GM21576 (cell line): Measurements from ENCODE around the gene RUNX2.
A peak's percentile ranks its signal among the peaks of the same experiment; 100 is the strongest.
"Not testable (repeated sequence)": the region's sequence is repeated elsewhere in the genome, so short reads cannot be mapped to it uniquely, and the experiment has no call there.

Experiments used
- ATAC-seq: cut with Tn5 transposase; IDR thresholded peaks from one replicate; pipeline ENCODE4 v1.9.1; 2021; ENCODE audit warnings: mild to moderate bottlenecking, moderate library complexity; ENCODE audit not compliant: unreplicated experiment

Gene RUNX2

DNA sequence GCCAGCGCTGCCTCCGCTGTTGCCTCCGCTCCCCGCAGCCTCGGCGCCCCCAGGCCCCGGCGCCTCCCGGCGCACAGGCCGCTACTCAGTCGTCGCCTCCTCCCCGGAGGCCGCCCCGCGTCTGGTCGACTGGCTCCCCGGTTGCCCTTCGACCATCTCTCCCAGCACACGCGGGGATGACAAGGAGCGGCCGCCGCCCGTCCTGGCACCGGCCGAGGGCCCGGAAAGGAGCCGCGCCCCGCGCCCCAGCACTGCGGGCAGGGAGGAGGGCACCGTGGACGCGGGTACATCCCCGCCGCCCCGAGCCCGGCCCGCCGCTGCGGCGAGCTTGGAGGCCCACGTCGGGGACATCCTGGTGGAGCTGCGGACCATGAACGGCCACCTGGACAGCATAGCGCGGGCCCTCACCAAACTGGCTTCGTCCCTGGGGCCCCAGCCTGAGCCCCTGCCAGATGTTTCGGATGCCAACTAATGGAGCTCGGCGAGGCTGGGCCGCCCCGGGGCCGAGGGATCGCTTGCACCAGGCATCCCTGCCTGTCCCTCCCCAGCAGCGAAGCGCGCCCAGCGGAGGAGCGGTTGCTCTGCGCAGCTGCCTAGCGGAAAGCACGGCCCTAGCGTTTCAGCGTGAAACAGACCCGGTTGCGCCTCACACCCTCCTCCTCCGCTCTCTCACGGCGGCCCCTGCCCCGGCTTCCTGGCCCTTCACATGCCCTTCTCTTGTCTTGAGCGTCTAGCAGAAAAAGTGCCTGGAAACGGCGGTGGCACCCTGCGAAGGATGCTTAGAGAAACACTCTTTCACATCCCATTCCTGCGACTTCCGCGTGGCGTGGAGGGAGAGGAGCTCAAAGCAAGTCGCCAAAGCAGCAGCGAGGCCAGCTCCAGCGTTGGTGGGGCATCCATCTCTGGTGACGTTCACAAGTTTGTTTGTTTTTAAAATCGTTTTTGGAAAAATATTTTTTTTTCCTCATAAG is 335.4 kb downstream of the RUNX2 start:
- no peak for ATAC-seq

DNA sequence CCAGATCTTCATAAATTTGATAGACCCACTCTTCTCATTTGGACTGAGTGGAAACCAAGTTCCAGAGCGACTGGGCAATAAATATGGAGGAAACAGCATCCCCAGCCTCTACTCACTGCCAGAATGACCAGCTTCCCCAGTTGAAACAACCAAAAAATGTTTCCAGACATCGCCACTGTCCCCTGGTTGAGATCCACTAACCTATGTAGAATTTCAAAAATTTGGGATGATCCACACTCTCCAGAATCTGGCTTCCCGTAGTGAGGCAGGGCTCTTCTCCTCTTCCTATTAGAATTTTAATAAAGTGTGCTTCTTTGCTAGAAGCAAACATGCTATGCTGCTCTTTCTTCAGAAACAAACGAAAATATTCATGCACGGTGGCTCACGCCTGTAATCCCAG is 336.6 kb downstream of the RUNX2 start:
- ATAC-seq, result no peak

DNA sequence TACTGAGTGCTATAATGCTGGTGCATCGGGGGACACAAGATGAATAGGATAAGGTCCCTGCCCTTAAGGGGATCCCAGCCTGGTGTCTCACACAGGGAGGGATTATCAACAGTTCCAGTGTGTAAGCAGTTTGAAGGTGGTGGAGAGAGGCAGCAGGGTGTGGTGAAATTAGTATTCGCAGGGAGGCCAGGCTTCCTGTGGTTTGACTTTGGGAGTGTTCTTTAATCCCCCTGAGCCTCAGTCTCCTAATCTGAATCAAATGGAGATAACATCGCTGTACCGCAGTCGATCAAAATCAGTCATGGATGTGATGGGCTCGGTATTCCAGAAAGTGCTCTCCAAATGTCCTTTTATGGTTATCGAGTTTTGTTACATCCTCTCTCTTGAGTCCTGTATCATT is 337.7 kb downstream of the RUNX2 start:
- no peak for ATAC-seq

DNA sequence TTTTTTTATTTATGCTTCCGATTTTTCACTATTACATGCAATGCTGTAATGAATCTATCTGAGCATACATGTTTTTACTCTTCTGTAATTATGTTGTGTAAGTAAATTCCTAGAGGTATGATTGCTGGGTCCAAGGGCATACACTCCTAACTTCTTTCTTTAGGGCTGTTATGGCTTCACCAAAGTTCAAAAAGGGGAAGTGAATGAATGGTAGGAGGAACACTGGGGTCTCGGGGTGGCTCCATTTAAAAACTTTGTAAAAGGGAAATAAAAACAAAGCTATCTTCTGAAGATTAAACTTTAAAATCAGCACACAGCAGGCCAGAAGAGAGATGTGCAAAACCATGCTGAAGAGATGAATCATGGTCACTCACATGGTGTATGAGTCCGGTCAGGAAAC is 338.7 kb downstream of the RUNX2 start:
- no peak for ATAC-seq

DNA sequence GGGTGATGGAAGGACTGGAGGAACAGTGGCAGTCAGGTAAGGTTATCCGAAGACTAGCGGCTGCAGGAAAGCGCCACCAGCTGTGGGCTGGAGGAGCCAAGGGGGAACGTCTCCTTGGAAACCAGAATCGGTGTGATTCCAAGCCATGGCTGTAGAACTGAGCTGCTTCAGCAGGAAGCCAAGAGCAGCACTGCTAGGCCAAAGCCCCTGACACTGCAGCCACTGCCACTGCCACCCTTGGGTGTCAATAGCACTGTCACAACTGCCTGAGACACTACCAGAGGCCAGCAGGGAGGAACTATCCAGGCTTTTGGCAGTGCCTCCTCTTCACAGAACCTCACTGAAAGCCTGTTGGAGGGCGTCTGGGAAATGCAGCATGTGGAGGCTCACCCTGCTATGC is 339.2 kb downstream of the RUNX2 start:
- ATAC-seq, result no peak

DNA sequence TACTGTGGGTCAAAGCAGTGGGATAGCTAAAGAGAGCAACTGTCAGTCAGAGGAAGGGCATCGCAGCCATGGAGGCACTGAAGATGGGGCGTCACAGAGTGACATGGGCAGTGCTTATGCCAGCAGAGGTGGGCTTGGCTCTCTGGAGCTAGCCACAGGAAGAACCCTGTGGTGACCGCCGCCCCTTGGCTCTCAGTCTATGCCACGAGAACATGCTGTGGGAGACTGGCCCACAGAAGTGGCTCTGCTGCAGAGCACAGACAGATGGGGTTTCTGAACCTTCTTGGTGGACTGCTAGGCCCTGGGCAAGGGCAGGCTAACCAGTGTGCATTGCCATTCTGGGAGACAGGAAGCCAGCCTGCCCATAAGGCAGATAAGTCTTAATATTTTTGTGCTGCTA is 339.6 kb downstream of the RUNX2 start:
- ATAC-seq, result no peak

DNA sequence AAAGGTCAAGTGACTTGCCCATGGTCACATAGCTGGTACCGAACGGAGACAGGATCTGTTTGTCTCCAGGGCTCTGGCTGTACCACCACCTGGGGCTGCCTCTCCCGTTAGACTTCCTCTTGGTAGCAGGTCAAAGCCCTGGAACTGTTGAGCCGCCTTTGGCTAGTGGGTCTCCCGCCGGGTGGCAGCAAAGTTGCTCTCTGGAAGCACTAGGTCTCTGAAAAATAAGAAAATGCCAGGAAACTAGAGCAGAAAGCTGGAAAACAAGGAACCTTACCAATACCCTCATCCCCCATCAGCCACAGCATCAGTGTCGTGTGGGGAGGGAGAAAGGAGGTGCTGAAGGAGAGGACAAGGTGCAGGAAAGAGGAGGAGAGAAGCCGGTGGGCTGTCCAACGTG is 340.6 kb downstream of the RUNX2 start:
- no peak for ATAC-seq

DNA sequence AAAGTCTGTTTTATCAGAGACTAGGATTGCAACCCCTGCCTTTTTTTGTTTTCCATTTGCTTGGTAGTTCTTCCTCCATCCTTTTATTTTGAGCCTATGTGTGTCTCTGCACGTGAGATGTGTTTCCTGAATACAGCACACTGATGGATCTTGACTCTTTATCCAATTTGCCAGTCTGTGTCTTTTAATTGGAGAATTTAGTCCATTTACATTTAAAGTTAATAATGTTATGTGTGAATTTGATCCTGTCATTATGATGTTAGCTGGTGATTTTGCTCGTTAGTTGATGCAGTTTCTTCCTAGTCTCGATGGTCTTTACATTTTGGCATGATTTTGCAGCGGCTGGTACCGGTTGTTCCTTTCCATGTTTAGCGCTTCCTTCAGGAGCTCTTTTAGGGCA is 345.0 kb downstream of the RUNX2 start:
- ATAC-seq, result not testable (repeated sequence)

DNA sequence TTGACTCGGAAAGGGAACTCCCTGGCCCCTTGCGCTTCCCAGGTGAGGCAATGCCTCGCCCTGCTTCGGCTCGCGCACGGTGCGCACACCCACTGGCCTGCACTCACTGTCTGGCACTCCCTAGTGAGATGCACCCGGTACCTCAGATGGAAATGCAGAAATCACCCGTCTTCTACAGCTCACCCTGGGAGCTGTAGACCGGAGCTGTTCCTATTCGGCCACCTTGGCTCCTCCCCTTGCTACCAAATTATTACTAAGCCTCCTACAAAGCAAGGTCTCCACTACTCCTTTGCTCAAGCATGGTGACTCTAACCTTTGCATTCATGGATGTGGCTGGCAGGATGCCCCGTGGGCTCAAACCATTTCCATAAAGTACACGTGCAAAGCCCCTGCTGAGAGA is 347.0 kb downstream of the RUNX2 start:
- ATAC-seq, result not testable (repeated sequence)

DNA sequence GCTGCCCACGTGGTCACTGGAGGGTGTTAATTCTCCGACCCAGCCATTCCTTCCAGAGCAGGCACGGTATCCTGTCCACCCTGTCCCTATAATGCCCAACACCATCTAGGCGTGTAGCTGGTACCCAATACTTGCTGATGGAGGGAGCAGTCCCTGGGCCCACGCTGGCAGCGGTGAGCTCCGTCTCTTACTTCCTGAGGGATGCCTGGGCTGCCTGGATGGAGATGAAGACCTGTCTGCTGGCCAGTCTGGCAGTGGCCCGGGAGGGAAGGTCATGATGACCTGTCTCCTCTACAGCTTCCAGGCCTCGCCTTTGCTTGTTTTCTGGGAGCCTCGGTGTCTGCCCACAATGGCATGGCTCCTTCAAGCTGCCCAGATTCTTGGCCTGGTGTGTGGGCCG is 347.5 kb downstream of the RUNX2 start:
- no peak for ATAC-seq

DNA sequence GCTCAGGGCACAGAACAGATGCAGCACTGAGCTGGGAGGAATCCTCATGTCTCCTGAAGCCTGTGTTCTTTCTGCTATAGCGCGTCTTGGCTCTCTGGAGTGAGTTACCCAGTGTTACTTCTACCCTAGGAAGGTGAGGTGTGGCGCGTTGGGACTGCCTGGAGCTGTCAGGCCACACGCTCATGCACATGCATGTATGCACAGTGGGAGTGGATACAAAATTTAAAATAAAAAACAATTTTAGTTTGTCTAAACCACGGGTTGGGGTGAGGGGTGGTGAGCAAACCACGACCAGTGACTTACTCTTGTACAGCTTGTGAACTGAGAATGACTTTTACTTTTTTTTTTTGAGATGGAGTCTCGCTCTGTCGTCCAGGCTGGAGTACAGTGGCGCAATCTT is 348.2 kb downstream of the RUNX2 start:
- ATAC-seq, result no peak

DNA sequence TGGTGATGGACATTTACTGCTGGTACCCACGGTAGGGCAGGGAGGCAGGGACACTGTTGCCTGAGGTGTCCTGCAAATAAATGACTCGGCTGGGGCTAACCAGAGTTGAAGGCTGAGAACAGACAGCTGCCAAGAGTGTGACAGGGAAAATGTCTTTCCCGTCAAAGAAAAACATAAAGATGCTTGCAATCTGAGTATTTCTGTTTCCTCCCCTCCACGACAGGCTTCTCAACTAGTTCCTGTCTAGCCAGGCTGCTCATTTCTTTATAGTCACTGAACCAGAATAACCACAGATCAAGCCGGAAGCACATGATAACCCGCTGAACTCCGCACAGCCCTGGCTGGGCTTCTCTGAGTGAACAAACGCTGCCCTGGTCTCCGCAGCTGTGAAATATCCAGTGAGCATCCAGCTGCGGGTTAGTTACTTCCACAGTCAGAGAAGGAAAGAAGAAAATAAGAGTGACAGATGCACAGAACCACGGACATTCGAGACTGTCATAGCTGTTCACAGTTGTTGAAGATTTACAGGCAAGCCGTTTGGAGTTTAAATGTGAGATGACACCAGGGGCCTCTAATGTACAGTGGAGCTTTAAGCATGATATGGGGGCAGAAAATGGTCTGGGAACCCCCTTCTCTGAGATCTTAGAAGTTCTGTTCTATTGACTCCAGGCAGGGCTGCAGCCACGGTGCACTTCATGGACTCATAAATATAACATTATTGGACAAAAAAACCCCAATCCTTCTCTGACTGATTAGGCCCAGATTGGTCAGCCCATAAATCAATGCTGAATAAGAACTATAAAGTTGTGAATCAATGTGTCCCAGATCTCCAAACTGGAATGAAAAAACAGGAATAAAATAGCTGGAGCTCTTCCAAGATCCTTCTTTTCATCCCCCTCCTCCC is 349.5 kb downstream of the RUNX2 start:
- peak; percentile 57 for ATAC-seq

DNA sequence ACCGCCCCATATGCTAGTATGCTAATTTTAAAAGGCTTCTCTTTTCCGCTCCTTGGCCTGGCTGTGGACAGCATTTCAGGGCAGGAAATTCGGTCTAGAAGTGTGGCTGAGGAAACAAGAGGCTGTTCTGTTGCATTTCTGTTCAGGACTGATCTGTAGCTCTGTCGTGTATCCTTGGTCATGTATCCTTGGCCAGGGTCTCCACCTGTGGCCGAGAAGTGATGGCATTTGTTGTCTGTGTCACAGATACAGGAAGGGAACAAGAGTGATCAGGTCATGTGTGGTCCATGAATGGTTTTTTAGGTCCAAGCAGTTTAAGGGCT is 350.1 kb downstream of the RUNX2 start:
- ATAC-seq, result no peak

DNA sequence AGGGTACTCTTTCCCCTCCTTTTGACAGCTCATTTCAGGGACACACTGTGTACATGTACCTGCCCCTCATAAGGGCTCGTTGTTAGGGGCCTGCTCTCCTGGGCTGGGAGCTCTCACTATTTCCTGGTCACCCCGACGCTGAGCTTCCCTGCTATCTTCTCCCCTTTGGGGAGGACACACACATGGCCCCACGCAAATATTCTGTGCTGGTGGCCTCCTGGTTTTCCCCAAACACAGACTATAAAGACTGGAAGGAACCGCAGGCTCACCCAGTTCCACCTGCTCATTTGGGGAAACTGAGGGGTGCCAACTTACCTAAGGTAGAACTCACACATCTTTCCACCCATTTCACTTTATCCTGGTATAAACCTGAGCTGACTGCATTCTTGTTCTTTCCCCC is 351.0 kb downstream of the RUNX2 start:
- ATAC-seq, result no peak

DNA sequence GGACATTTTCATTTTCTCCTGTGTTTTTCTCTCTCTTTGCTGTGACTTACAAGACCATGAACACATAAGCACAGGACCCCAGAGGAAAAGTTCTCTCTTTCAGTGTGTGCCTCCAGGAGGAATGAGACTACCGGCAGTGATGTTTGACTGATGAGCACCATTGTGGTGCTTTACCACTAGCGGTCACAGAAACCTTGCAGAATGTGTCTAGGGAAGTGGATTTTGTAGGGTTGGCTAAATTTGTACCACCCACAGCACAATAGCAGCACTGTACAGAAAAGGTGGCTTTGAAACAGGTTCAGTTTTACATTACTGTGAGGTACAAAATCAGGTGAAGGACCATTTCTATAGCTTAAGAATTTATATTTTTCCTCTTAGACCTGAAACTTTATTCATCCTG is 351.5 kb downstream of the RUNX2 start:
- no peak for ATAC-seq

DNA sequence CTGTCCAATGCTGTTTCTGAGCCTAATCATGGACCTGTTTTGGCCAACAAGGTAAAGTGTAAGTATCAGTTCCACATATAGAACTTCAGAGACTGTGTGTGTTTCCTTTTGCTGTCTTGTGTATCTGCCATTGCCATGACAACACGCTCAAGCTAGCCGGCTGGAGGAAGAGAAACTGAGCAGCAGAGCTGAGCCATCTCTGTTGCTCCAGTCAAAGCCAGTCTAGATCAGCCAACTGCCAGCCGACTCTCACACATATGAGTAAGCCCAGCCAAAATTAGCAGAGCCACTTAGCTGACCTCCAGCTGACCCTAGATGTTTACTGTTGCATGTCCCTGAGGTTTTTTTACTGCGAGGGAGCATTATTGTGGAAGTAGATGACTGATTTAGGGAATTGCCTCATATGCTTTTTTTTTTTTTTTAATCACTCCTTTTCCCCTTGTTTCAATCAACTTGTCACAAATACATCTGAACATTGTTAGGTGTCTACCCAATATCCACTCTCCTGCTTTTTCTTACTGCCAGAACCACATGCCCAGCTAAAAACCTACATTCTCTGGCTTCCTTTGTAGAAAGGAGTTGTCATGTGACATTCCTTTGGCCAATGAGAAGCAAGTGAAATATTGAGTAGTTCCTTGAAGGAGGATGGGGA is 353.9 kb downstream of the RUNX2 start:
- peak; percentile 96 for ATAC-seq

DNA sequence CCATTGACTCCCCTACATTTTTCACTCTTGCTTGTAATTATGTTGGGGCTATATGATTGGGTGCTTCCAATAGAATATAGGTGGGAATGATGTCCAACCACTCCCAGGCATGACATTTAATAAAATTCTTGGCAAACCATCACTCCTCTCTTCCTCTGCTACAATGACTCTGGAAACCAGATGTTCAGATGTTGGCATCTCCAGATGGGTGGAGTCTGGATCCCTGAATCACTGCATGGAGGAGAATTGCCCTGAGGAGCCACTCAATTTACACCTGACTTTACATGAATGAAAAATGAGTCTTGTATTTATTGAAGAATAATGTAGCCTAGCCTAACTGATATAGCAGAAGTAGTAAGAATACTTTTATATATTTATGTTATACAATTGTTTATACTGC is 356.3 kb downstream of the RUNX2 start:
- no peak for ATAC-seq

DNA sequence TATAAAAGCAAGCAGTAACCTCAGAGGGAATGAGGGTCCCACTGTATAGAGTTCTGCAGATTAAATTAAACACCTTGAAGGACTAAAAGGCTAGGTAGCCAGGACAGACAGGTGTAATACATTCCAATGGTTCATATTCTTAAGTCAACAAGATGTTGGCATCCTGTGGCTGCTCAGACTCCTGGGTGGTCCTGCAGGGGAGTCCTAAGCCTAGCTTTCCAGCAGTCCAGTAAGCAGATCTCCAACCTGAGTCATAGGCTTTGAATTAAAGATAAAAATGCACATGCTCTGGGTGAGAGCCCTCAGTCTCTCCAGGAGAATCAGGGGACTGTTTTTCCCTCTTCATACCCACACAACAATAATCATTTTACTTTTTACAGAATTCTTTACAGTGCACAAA is 356.9 kb downstream of the RUNX2 start:
- ATAC-seq, result no peak

DNA sequence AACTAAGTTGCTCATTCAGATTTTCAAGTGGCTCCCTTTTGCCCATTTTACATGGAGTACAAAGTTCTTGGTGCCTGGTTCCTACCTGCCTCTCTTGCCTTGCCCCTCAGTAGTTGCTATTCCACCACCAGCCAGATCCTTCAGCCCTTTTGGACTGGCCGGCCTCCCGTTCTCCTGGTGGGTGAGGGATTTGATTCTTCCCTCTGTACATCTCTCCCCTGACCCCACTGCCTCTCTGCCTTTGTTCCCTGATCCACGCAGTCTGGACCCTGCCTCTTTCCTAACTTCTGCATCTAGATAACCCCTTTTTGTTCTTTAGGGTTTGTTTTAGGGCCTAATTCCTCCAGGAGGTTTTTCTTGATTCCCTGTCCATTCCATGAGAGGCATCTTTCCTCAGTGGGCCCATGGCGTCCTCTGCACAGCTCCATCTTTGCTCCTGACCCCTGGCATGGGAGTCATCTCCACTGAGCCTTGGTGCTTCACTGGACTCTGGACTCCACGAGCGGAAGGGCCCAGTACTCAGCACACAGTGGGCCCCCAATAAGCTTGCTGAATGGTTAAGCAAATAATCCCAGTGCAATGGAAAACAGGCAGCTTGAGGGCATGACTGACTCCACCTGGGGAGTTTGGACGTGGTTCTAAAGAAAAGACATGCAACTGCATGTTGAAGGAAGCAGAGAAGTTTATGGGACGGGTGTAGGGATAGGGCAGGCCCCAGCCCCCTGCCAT is 358.9 kb downstream of the RUNX2 start:
- no peak for ATAC-seq

DNA sequence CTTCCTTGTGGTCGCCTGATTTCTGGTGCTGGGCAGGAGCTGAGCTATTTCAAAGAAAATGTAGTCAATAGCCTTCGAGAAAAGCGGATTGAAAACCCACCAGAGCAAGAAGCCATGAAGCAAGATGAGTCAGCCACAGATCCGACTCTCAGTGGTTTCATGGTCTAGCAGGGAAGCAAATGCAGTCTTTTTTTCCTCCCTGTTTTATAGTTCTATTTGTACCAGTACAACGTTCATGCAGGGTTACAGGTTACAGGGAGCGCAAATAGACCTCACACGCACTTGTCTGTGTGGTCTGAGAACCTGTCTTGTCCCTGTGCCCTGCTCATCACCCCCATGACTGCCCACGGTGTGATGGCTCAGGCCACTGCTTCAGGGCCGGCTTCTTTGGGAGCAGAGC is 359.4 kb downstream of the RUNX2 start:
- ATAC-seq, result peak; percentile 73

DNA sequence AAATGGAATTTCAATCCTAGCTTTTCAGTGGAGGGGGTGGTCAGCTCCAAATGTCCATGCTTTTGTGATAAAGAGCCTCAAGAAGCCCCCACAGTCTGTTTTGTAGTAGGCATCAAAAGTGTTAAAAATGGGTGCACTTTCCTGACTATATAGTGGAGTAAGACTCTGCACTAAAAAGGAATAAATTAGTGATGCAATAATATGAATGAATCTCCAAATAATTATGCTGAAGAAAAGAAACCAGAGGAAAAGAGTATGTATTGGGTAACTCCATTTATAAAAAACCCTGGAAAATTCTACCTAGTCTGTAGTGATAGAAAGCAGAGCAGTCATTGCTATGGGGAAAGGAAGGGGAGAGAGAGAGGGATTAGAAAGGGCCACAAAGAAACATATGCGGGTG is 360.1 kb downstream of the RUNX2 start:
- no peak for ATAC-seq
